GM12878 (cell line): Measurements from ENCODE around the gene MNAT1. TPM values are rescaled to one million over a fixed set of nuclear protein-coding genes. Genes with fewer than 3 reads are reported as not detected.

Experiments
- ATAC-seq: fragments of 200-7000 bp; cut with Tn5 transposase; 3 replicates; pipeline ENCODE4 v1.9.1; 2020; ENCODE audit warnings: mild to moderate bottlenecking, moderate library complexity
- BruUV-seq: library from RNA; stranded (reverse); fragments of 400-500 nt; replicated peaks from 2 replicates; lab custom pipeline; 2021; lab: Mats Ljungman, UMichigan
- CTCF ChIA-PET: fragments of 300-600 bp; sonication (Branson Sonifier 250); formaldehyde crosslinking; extraction: SDS; loops from one replicate; lab custom pipeline; 2021; ENCODE audit warnings: inconsistent platforms; lab: Yijun Ruan, JAX
- POLR2A ChIA-PET: fragments of 350-600 bp; formaldehyde crosslinking; extraction: SDS; loops from one replicate; lab custom pipeline; 2021; ENCODE audit warnings: inconsistent platforms; lab: Charles Lee
- RAD21 ChIA-PET: fragments of 300-600 bp; sonication (Branson Sonifier 250); formaldehyde crosslinking; loops from one replicate; lab custom pipeline; 2023; ENCODE audit warnings: antibody characterized with exemption; ENCODE audit not compliant: unreplicated experiment; lab: Charles Lee
- SMC1A ChIA-PET: fragments of 300-600 bp; sonication (Branson Sonifier 250); formaldehyde crosslinking; loops from one replicate; lab custom pipeline; 2023; ENCODE audit not compliant: unreplicated experiment, uncharacterized antibody; lab: Charles Lee
- DNase-seq: peaks from one replicate; pipeline ENCODE4 v3.0.0-alpha.2; 2011; ENCODE audit warnings: low read depth, low spot score
- FAIRE-seq: peaks from 3 replicates; lab custom pipeline; 2011; peaks lifted over from hg19 to GRCh38; lab: Jason Lieb, UNC
- H2AFZ ChIP-seq: 2 replicates; pipeline ENCODE4 v1.6.0; 2011; ENCODE audit warnings: low read depth, low read length, control low read depth; ENCODE audit not compliant: control insufficient read depth
- H3K27ac ChIP-seq: 2 replicates; pipeline ENCODE4 v1.5.1; 2011; ENCODE audit warnings: control low read depth; ENCODE audit not compliant: control insufficient read depth, insufficient read depth
- H3K27me3 ChIP-seq, 2 experiments: replicated peaks in 1 of 2; 2 replicates each; pipeline versions ENCODE4 v1.6.0 to v1.6.1; 2011; ENCODE audit warnings: low read length in 1 of 2; ENCODE audit not compliant: control insufficient read depth in 2 of 2, insufficient read depth in 2 of 2
- H3K36me3 ChIP-seq, 2 experiments: 2 replicates each; pipeline ENCODE4 v1.5.1; 2011; ENCODE audit warnings: low read length in 1 of 2; ENCODE audit not compliant: control insufficient read depth in 2 of 2, insufficient read depth in 2 of 2
- H3K4me1 ChIP-seq: 2 replicates; pipeline ENCODE4 v1.6.1; 2011; ENCODE audit warnings: mild to moderate bottlenecking, low read length, moderate library complexity, mixed read lengths; ENCODE audit not compliant: control insufficient read depth, insufficient read depth
- H3K4me2 ChIP-seq: 2 replicates; pipeline ENCODE4 v1.6.0; 2011; ENCODE audit warnings: control low read depth; ENCODE audit not compliant: control insufficient read depth, insufficient read depth
- H3K4me3 ChIP-seq: fragments of 200-600 bp; sonication (generic); 2 replicates; pipeline ENCODE4 v1.5.1; 2016
- H3K79me2 ChIP-seq: 2 replicates; pipeline ENCODE4 v1.6.0; 2011; ENCODE audit warnings: low read length; ENCODE audit not compliant: control insufficient read depth, insufficient read depth
- H3K9ac ChIP-seq: 2 replicates; pipeline ENCODE4 v1.8.0; 2011; ENCODE audit warnings: low read length, control low read depth, mixed read lengths; ENCODE audit not compliant: control insufficient read depth, insufficient read depth
- H3K9me3 ChIP-seq: replicated peaks from 3 replicates; pipeline ENCODE4 v1.5.1; 2011; ENCODE audit warnings: mild to moderate bottlenecking, low read length; ENCODE audit not compliant: control insufficient read depth, insufficient read depth
- H4K20me1 ChIP-seq: 2 replicates; pipeline ENCODE4 v1.6.0; 2011; ENCODE audit not compliant: control insufficient read depth, insufficient read depth
- ATF7 ChIP-seq: fragments of 450-650 bp; IDR thresholded peaks from 2 replicates; pipeline ENCODE4 v1.6.1; 2016; ENCODE audit warnings: low read depth, mild to moderate bottlenecking
- CBX3 ChIP-seq: fragments of 200-600 bp; sonication (generic); IDR thresholded peaks from 2 replicates; pipeline ENCODE4 v1.6.1; 2016; ENCODE audit warnings: low read depth, borderline replicate concordance
- CHD1 ChIP-seq: IDR thresholded peaks from 2 replicates; pipeline ENCODE4 v1.6.1; 2012; ENCODE audit warnings: low read depth, low read length, improper control_type of control experiment
- CREB1 ChIP-seq: IDR thresholded peaks from 2 replicates; pipeline ENCODE4 v1.6.1; 2012; ENCODE audit warnings: low read depth, mild to moderate bottlenecking, inconsistent platforms
- CREM ChIP-seq: IDR thresholded peaks from 2 replicates; pipeline ENCODE4 v1.6.1; 2014; ENCODE audit warnings: antibody characterized with exemption, low read depth
- HCFC1 ChIP-seq: fragments of 150-350 bp; IDR thresholded peaks from 2 replicates; pipeline ENCODE4 v1.6.1; 2014; ENCODE audit warnings: low read length
- HDAC2 ChIP-seq: fragments of 200-600 bp; sonication (generic); IDR thresholded peaks from 2 replicates; pipeline ENCODE4 v1.6.1; 2017
- IRF4 ChIP-seq: IDR thresholded peaks from 2 replicates; pipeline ENCODE4 v1.6.1; 2011; ENCODE audit warnings: low read depth, low read length
- KDM1A ChIP-seq: fragments of 200-600 bp; sonication (generic); IDR thresholded peaks from 2 replicates; pipeline ENCODE4 v1.6.1; 2016; ENCODE audit warnings: borderline replicate concordance
- KLF5 ChIP-seq: fragments of 450-650 bp; IDR thresholded peaks from 2 replicates; pipeline ENCODE4 v1.6.1; 2014; ENCODE audit warnings: mild to moderate bottlenecking; ENCODE audit not compliant: partially characterized antibody
- MAX ChIP-seq: IDR thresholded peaks from 2 replicates; pipeline ENCODE4 v1.6.1; 2012; ENCODE audit warnings: low read depth, low read length, improper control_type of control experiment
- MYB ChIP-seq: fragments of 150-350 bp; IDR thresholded peaks from 2 replicates; pipeline ENCODE4 v1.6.1; 2014; ENCODE audit warnings: mild to moderate bottlenecking, low read depth, low read length, borderline replicate concordance
- MYC ChIP-seq: IDR thresholded peaks from 2 replicates; pipeline ENCODE4 v1.6.1; 2011; ENCODE audit warnings: mild to moderate bottlenecking, low read length, moderate library complexity, inconsistent platforms; ENCODE audit not compliant: insufficient read depth, insufficient replicate concordance, insufficient read length, severe bottlenecking
- NR2C1 ChIP-seq: fragments of 450-650 bp; IDR thresholded peaks from 2 replicates; pipeline ENCODE4 v1.6.1; 2017; ENCODE audit warnings: antibody characterized with exemption, mild to moderate bottlenecking, moderate library complexity
- PAX8 ChIP-seq: fragments of 450-650 bp; IDR thresholded peaks from 2 replicates; pipeline ENCODE4 v1.6.1; 2017; ENCODE audit warnings: mild to moderate bottlenecking, moderate library complexity
- PML ChIP-seq: IDR thresholded peaks from 2 replicates; pipeline ENCODE4 v1.6.1; 2012; ENCODE audit warnings: low read length, inconsistent platforms
- POU2F2 ChIP-seq: IDR thresholded peaks from 3 replicates; pipeline ENCODE4 v1.6.1; 2011; ENCODE audit warnings: low read depth, mild to moderate bottlenecking, low read length, borderline replicate concordance
- RBBP5 ChIP-seq: fragments of 200-600 bp; sonication (generic); conservative IDR thresholded peaks from 2 replicates; pipeline ENCODE4 v1.6.1; 2016
- RFX5 ChIP-seq: IDR thresholded peaks from 2 replicates; pipeline ENCODE4 v1.6.1; 2011; ENCODE audit warnings: low read depth, low read length, improper control_type of control experiment
- RUNX3 ChIP-seq: IDR thresholded peaks from 2 replicates; pipeline ENCODE4 v1.6.1; 2012; ENCODE audit warnings: low read length, inconsistent platforms
- TCF3 ChIP-seq: IDR thresholded peaks from 2 replicates; pipeline ENCODE4 v1.6.1; 2012; ENCODE audit warnings: low read depth, mild to moderate bottlenecking, low read length, borderline replicate concordance; ENCODE audit not compliant: insufficient read depth
- WRNIP1 ChIP-seq: IDR thresholded peaks from 2 replicates; pipeline ENCODE4 v1.6.1; 2011; ENCODE audit warnings: low read depth, low read length, improper control_type of control experiment, borderline replicate concordance
- WGBS: methylation state at CpG from one replicate; pipeline ENCODE4 v1.1.6; 2016; ENCODE audit warnings: low lambda C conversion rate; ENCODE audit not compliant: insufficient replicate concordance, insufficient coverage; ENCODE audit errors: missing lambda C conversion rate; 5-methylcytosine and 5-hydroxymethylcytosine counted together
- in situ Hi-C: fragments of 300-500 bp; cut with MboI; formaldehyde crosslinking; loops from 9 replicates; pipeline ENCODE4 v1.14.3; 2018; ENCODE audit warnings: mixed read lengths
- intact Hi-C: fragments of 100-400 bp; cut with micrococcal nuclease; formaldehyde crosslinking; loops from one replicate; pipeline ENCODE4 v1.14.2; 2022; ENCODE audit not compliant: unreplicated experiment
- polyA plus RNA-seq, 11 experiments: library from polyadenylated mRNA; depleted of rRNA in 4 of 11; unstranded in 6 of 11; stranded (reverse) in 5 of 11; fragments of >200 nt; fragmentation: Nextera tagmentation in 4 of 11; fragmentation: Illumina TruSeq in 1 of 11; extraction: Ambion mirVana in 4 of 11; extraction: Trizol in 1 of 11; gene quantifications; 1 replicate in 1 of 11; 2 replicates in 10 of 11; pipeline versions ENCODE4 v1.2.1 to v1.2.3, GENCODE V29; 2011 to 2016; ENCODE audit warnings: inconsistent platforms in 2 of 11, missing spikeins in 2 of 11, low read depth in 1 of 11
- total RNA-seq, 4 experiments: library from RNA; depleted of rRNA in 3 of 4; stranded (reverse); fragments of >200 nt in 3 of 4; fragmentation: Illumina TruSeq in 1 of 4; extraction: Trizol in 1 of 4; gene quantifications; 2 replicates each; pipeline versions ENCODE4 v1.2.1 to v1.2.3, GENCODE V29; 2013 to 2021
- TF ChIP-seq, protein P1 (sequence below): IDR thresholded peaks from 2 replicates; pipeline ENCODE4 v1.6.1; 2012; ENCODE audit warnings: low read length, inconsistent platforms
- TF ChIP-seq, protein P2 (sequence below): IDR thresholded peaks from 2 replicates; pipeline ENCODE4 v1.6.1; 2012; ENCODE audit warnings: low read depth, low read length, improper control_type of control experiment

MNAT1 gene
- total and polyA plus RNA-seq, 10 of the 15 experiments (the other 5 are each of a cell fraction or from before 2014, with no cell fraction given): 26.5 to 67.4 (median 40.8) TPM

DNA sequence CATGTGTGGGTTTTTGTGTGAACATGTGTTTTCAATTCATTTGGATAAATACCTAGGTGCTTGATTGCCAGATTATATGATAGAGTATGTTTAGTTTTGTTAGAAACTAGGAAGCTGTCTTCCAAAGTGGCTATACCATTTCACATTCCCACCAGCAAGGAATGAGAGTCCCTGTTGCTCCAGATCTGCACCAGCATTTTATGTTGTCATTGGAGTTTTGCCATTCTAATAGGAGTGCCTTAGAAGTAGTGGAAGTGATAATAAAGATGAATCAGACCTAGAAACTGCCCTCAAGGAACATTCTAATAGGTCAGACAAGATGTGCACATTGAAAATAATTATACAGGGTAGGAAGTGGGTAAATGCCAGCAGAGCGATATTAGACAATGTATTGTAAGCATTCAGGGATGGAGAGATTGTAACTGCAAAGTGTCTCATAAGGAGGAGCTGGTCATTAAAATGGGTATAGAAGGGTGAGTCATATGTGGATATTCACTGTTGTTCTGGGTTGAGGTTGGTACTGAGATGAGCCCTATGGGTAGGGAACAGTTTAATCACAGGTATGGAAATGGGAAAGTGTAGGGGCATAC is 71.4 kb downstream of the MNAT1 start (continued):
- no peak for TF ChIP-seq CBX3
- no peak for TF ChIP-seq RUNX3
- TF ChIP-seq MYB: no peak
- TF ChIP-seq CREB1: no peak
- TF ChIP-seq KLF5: no peak

DNA sequence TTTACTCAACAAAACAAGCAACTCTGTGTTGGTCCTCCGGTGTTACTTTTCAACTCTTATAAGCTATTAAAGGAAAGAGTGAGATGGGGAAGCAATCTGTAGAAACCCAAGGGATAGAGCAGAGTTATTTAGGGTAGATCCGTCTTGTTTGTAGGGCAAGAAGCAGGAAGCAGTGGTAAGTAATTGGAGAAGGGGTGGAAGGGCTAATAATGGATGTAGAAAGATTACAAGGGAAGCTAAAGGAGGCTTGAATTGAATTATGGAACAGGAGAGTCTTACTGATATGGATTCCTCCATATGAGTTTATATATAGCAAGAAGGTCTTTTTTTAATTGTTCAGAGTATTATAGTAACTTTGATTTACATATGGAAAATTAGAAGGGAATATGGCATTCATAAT is 72.7 kb downstream of the MNAT1 start:
- Histone ChIP-seq H3K4me1 (no peaks in the 10 kb centered on the region), H3K36me3 (peaks cover 0 to 5% of the 10 kb centered on the region in 2 experiments; a peak in 1 of 4 replicates), H3K4me3 (no peak overlapping the region), H3K4me2 (no peak overlapping the region), H3K27ac (no peak overlapping the region), H3K9ac (no peak overlapping the region), H2AFZ (no peak overlapping the region), H3K79me2 (no peaks in the 10 kb centered on the region), H3K9me3 (no peaks in the 10 kb centered on the region; the same call in 2 of the 3 replicates), H4K20me1 (no peaks in the 10 kb centered on the region), H3K27me3 (no peaks in the 10 kb centered on the region)
- intact Hi-C loops (no loop called here), in situ Hi-C loops (no loop called here)
- no peak for ATAC-seq
- WGBS: 66% methylated on average over 2 of the region's 2 CpGs
- no peak for FAIRE-seq
- POLR2A ChIA-PET: no interaction called here
- CTCF ChIA-PET: no interaction called here
- TF ChIP-seq PAX8: no peak
- TF ChIP-seq CREM: no peak
- no peak for TF ChIP-seq MAX
- TF ChIP-seq MYB: no peak
- TF ChIP-seq IRF4: no peak
- no peak for TF ChIP-seq RFX5
- no peak for TF ChIP-seq ATF7
- TF ChIP-seq RBBP5: no peak
- no peak for TF ChIP-seq HCFC1
- TF ChIP-seq WRNIP1: no peak
- no peak for TF ChIP-seq NR2C1
- no peak for TF ChIP-seq TCF3
- TF ChIP-seq KDM1A: no peak
- TF ChIP-seq, protein P1, sequence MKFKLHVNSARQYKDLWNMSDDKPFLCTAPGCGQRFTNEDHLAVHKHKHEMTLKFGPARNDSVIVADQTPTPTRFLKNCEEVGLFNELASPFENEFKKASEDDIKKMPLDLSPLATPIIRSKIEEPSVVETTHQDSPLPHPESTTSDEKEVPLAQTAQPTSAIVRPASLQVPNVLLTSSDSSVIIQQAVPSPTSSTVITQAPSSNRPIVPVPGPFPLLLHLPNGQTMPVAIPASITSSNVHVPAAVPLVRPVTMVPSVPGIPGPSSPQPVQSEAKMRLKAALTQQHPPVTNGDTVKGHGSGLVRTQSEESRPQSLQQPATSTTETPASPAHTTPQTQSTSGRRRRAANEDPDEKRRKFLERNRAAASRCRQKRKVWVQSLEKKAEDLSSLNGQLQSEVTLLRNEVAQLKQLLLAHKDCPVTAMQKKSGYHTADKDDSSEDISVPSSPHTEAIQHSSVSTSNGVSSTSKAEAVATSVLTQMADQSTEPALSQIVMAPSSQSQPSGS: no peak
- TF ChIP-seq CHD1: no peak
- TF ChIP-seq, protein P2, sequence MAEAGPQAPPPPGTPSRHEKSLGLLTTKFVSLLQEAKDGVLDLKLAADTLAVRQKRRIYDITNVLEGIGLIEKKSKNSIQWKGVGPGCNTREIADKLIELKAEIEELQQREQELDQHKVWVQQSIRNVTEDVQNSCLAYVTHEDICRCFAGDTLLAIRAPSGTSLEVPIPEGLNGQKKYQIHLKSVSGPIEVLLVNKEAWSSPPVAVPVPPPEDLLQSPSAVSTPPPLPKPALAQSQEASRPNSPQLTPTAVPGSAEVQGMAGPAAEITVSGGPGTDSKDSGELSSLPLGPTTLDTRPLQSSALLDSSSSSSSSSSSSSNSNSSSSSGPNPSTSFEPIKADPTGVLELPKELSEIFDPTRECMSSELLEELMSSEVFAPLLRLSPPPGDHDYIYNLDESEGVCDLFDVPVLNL: no peak
- TF ChIP-seq PML: no peak
- TF ChIP-seq MYC: no peak
- TF ChIP-seq POU2F2: no peak
- TF ChIP-seq HDAC2: no peak
- SMC1A ChIA-PET: no interaction called here
- RAD21 ChIA-PET: no interaction called here
- DNase-seq: no peak
- BruUV-seq: no TSS peak
